ENCODE data around the gene SLC26A9. TPM values are rescaled to one million over a fixed set of nuclear protein-coding genes. Genes with fewer than 3 reads are reported as not detected.

Gene SLC26A9
- total RNA-seq, 5 donors from 2014 or later (not counting 1 experiment from before 2014, with no cell fraction given) = 0.06 TPM; not detected in 4

- no peaks in the 10 kb centered on the region for H3K4me1 Mint-ChIP-seq
- Histone ChIP-seq H3K4me3 (ENCODE audit: control insufficient read depth in 1 of 2, extremely low read depth in 1 of 2, low read length in 1 of 2) (no peak overlapping the region), H3K36me3 (ENCODE audit: control insufficient read depth in 2 of 2, extremely low read depth in 1 of 2, insufficient read depth in 1 of 2, low read length in 1 of 2) (no peaks in the 10 kb centered on the region), H3K4me1 (ENCODE audit: control insufficient read depth in 1 of 2, extremely low read depth in 1 of 2, insufficient read depth in 2 of 2, low read length in 2 of 2) (peaks cover 0 to 3% of the 10 kb centered on the region in 2 experiments), H3K27me3 (replicated peaks in 1 of 2; ENCODE audit: control insufficient read depth in 2 of 2, extremely low read depth in 1 of 2, insufficient read depth in 2 of 2, low read length in 1 of 2) (peaks cover 0 to 17% of the 10 kb centered on the region in 2 experiments), H3K27ac (ENCODE audit: low read length) (no peak overlapping the region), H3K9me3 (no peaks in the 10 kb centered on the region)
- no peak overlapping the region for H3K4me3 Mint-ChIP-seq
- ChIA-PET CTCF (interaction anchor here in 1 of 2 donors (0.6 to 3.5 kb wide), 3 partner anchors 61 to 302 kb away, joined by 3 to 44 read pairs (median 4); no protein-coding TSS in a partner anchor), POLR2A (no interaction called here)
- H3K27me3 Mint-ChIP-seq = peaks cover 2 to 3% of the 10 kb centered on the region in 2 donors
- H3K36me3 Mint-ChIP-seq = no peaks in the 10 kb centered on the region
- H3K27ac Mint-ChIP-seq = no peak overlapping the region
- ATAC-seq (replicated peaks in 1 of 4) (no peak), DNase-seq (no peak)
- 88% methylated on average over 4 of the region's 6 CpGs for WGBS (ENCODE audit: insufficient coverage)
- H3K9me3 Mint-ChIP-seq = peaks cover 0 to 5% (median 0%) of the 10 kb centered on the region in 3 donors
These were observed 36.0 kb upstream of the SLC26A9 start for GRCh38 chr1:205979301-205979700.

DNA sequence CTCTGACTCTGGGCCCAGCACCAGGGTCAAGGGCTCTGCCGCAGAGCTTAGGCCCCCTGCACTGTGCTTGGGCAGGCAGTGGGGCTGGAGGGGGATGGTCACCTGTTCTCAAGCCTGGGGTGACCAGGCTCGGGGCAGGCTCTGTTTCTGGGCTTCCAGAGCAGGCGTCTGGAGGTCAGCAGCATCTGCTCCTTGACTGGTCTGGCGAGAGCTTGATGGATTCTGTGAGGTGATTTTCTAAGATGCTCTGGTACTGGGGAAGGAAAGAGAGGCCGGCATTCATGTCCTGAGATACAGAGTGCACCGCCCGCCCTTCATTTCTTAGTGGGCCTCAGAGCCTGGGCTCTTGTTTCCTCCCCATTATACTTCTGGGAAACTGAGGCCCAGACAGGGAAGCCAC is 35.4 kb upstream of the SLC26A9 start:
- no peaks in the 10 kb centered on the region for H3K4me1 Mint-ChIP-seq
- ChIA-PET CTCF (interaction anchor here (1.7 to 3.5 kb wide), 4 partner anchors 187 to 320 kb away, joined by 4 to 63 read pairs (median 53); no protein-coding TSS in a partner anchor), POLR2A (no interaction called here)
- H3K9me3 Mint-ChIP-seq = peaks cover 0 to 5% (median 0%) of the 10 kb centered on the region in 3 donors
- no peak overlapping the region for H3K27ac Mint-ChIP-seq
- Histone ChIP-seq H3K27me3 (replicated peaks in 1 of 2; ENCODE audit: control insufficient read depth in 2 of 2, extremely low read depth in 1 of 2, insufficient read depth in 2 of 2, low read length in 1 of 2) (peaks cover 0 to 14% of the 10 kb centered on the region in 2 experiments), H3K4me3 (ENCODE audit: control insufficient read depth in 1 of 2, extremely low read depth in 1 of 2, low read length in 1 of 2) (no peak overlapping the region), H3K36me3 (ENCODE audit: control insufficient read depth in 2 of 2, extremely low read depth in 1 of 2, insufficient read depth in 1 of 2, low read length in 1 of 2) (no peaks in the 10 kb centered on the region), H3K27ac (ENCODE audit: low read length) (no peak overlapping the region), H3K4me1 (ENCODE audit: control insufficient read depth in 1 of 2, extremely low read depth in 1 of 2, insufficient read depth in 2 of 2, low read length in 2 of 2) (peaks cover 0 to 3% of the 10 kb centered on the region in 2 experiments), H3K9me3 (no peaks in the 10 kb centered on the region)
- H3K36me3 Mint-ChIP-seq = no peaks in the 10 kb centered on the region
- H3K27me3 Mint-ChIP-seq = peaks cover 2 to 3% of the 10 kb centered on the region in 2 donors
- no peak for ATAC-seq (replicated peaks in 1 of 4)
- H3K4me3 Mint-ChIP-seq = no peak overlapping the region
- 72% methylated on average over 5 of the region's 7 CpGs for WGBS (ENCODE audit: insufficient coverage)
- DNase-seq = no peak

DNA sequence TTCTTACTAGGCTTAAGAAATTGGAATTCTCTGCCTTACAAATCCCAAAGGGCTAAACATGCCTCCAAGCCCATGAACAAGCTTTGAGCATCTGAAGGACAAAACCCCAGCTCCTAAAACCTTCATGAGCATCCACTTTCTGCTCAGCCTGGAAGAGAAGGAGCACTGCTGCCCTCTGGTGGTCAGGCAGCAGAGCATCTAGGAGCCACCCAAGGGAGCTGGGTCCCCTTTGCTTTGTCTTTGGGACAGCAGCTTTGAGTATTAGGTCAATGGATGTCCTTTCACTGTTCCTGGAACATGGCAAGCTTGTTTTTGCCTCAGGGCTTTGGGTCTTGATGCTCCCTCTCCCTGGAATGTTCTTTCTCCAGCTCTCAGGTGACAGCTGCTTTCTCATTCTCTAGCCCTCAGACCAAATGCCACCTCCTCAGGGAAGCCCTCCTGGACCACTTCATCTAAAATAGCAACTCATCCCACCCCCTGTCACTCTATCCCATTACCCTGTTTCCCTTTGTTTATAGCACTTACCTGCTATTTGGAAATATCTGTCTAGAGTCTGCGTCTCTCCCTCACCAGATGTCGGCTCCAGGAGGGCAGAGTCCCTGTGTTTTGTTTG is 34.3 kb upstream of the SLC26A9 start:
- H3K27me3 Mint-ChIP-seq = peaks cover 2 to 3% of the 10 kb centered on the region in 2 donors
- H3K4me1 Mint-ChIP-seq = no peaks in the 10 kb centered on the region
- H3K27me3 ChIP-seq (replicated peaks in 1 of 2; ENCODE audit: control insufficient read depth in 2 of 2, extremely low read depth in 1 of 2, insufficient read depth in 2 of 2, low read length in 1 of 2) = peaks cover 0 to 14% of the 10 kb centered on the region in 2 experiments
- H3K9me3 ChIP-seq = no peaks in the 10 kb centered on the region
- no peak overlapping the region for H3K4me3 ChIP-seq (ENCODE audit: control insufficient read depth in 1 of 2, extremely low read depth in 1 of 2, low read length in 1 of 2)
- ATAC-seq (replicated peaks in 1 of 4) = peak; percentile 66 to 79 (median 74)
- H3K4me1 ChIP-seq (ENCODE audit: control insufficient read depth in 1 of 2, extremely low read depth in 1 of 2, insufficient read depth in 2 of 2, low read length in 2 of 2) = peaks cover 0 to 3% of the 10 kb centered on the region in 2 experiments
- 100% methylated on average over 2 of the region's 2 CpGs for WGBS (ENCODE audit: insufficient coverage)
- no peak overlapping the region for H3K27ac ChIP-seq (ENCODE audit: low read length)
- H3K36me3 Mint-ChIP-seq = no peaks in the 10 kb centered on the region
- POLR2A ChIA-PET = interaction anchor here (0.6 kb wide), 2 partner anchors 153 to 715 kb away, joined by 3 read pairs; no protein-coding TSS in a partner anchor
- peak; percentile 31 to 88 (median 67) for DNase-seq
- peaks cover 0 to 5% (median 0%) of the 10 kb centered on the region in 3 donors for H3K9me3 Mint-ChIP-seq
- CTCF ChIA-PET = interaction anchor here (0.6 to 3.5 kb wide), 37 partner anchors 8 to 604 kb away, joined by 3 to 63 read pairs (median 4); no protein-coding TSS in a partner anchor
- H3K36me3 ChIP-seq (ENCODE audit: control insufficient read depth in 2 of 2, extremely low read depth in 1 of 2, insufficient read depth in 1 of 2, low read length in 1 of 2) = no peaks in the 10 kb centered on the region
- no peak overlapping the region for H3K27ac Mint-ChIP-seq
- no peak overlapping the region for H3K4me3 Mint-ChIP-seq

DNA sequence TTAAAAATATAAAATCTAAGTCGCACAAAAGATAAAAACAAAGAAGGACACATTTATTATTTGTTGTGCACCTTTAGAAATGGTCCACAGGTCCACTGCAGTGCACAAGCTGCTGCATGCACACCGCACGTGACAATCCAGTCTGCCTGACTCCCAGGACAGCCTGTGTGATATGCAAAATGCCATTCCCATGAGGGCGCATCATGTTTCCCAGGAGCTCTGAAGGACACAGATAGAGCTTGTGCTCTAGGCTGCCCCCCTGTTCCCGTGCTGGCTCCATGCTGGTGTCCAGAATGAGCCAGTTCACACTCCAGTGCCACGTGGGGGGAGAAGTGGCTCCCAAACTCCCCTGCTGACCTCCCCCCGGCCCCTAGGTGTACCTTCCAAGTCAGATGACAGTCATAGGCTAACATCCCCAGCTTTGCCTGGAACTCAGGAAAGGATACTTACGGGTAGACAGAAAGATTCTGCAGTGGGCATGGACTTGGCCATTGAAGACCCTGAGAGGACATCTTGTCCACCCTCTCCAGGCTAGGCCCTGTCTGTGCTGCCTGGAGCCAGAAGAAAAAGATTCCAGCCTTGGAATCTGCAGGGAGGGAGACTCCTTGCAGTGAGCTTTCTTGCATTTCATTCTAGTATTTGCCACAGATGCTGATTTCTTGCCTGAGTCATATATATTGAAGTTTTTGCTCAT is 33.6 kb upstream of the SLC26A9 start:
- ChIA-PET POLR2A (interaction anchor here in 1 of 2 donors (0.6 kb wide), 1 partner anchor 715 kb away, joined by 3 read pairs; no protein-coding TSS in a partner anchor), CTCF (interaction anchor here (0.6 to 3.5 kb wide), 34 partner anchors 8 to 604 kb away, joined by 3 to 63 read pairs (median 4); no protein-coding TSS in a partner anchor)
- no peak overlapping the region for H3K27ac Mint-ChIP-seq
- DNase-seq (peak in 1 of 35 experiments; percentile 5), ATAC-seq (replicated peaks in 1 of 4) (no peak)
- peaks cover 2 to 3% of the 10 kb centered on the region in 2 donors for H3K27me3 Mint-ChIP-seq
- no peaks in the 10 kb centered on the region for H3K36me3 ChIP-seq (ENCODE audit: control insufficient read depth in 2 of 2, extremely low read depth in 1 of 2, insufficient read depth in 1 of 2, low read length in 1 of 2)
- H3K36me3 Mint-ChIP-seq = no peaks in the 10 kb centered on the region
- peaks cover 0 to 3% of the 10 kb centered on the region in 2 experiments for H3K4me1 ChIP-seq (ENCODE audit: control insufficient read depth in 1 of 2, extremely low read depth in 1 of 2, insufficient read depth in 2 of 2, low read length in 2 of 2)
- WGBS (ENCODE audit: insufficient coverage) = 81% methylated on average over 8 of the region's 8 CpGs
- H3K4me3 Mint-ChIP-seq = no peak overlapping the region
- peaks cover 0 to 1% (median 0%) of the 10 kb centered on the region in 3 donors for H3K9me3 Mint-ChIP-seq
- H3K4me1 Mint-ChIP-seq = no peaks in the 10 kb centered on the region
- no peak overlapping the region for H3K4me3 ChIP-seq (ENCODE audit: control insufficient read depth in 1 of 2, extremely low read depth in 1 of 2, low read length in 1 of 2)
- peaks cover 0 to 14% of the 10 kb centered on the region in 2 experiments for H3K27me3 ChIP-seq (replicated peaks in 1 of 2; ENCODE audit: control insufficient read depth in 2 of 2, extremely low read depth in 1 of 2, insufficient read depth in 2 of 2, low read length in 1 of 2)
- no peak overlapping the region for H3K27ac ChIP-seq (ENCODE audit: low read length)
- no peaks in the 10 kb centered on the region for H3K9me3 ChIP-seq

- no peak overlapping the region for H3K4me3 Mint-ChIP-seq
- H3K36me3 ChIP-seq (ENCODE audit: control insufficient read depth in 2 of 2, extremely low read depth in 1 of 2, insufficient read depth in 1 of 2, low read length in 1 of 2) = no peaks in the 10 kb centered on the region
- no peak for ATAC-seq (replicated peaks in 1 of 4)
- 80% methylated on average over 2 of the region's 4 CpGs for WGBS (ENCODE audit: insufficient coverage)
- ChIA-PET POLR2A (no interaction called here), CTCF (interaction anchor here (1.6 to 3.5 kb wide), 3 partner anchors 164 to 317 kb away, joined by 5 to 62 read pairs (median 44); no protein-coding TSS in a partner anchor)
- H3K27ac Mint-ChIP-seq = no peak overlapping the region
- H3K27me3 Mint-ChIP-seq = peaks cover 2 to 3% of the 10 kb centered on the region in 2 donors
- no peak overlapping the region for H3K27ac ChIP-seq (ENCODE audit: low read length)
- no peaks in the 10 kb centered on the region for H3K4me1 Mint-ChIP-seq
- peaks cover 0 to 14% of the 10 kb centered on the region in 2 experiments for H3K27me3 ChIP-seq (replicated peaks in 1 of 2; ENCODE audit: control insufficient read depth in 2 of 2, extremely low read depth in 1 of 2, insufficient read depth in 2 of 2, low read length in 1 of 2)
- no peak for DNase-seq
- H3K9me3 Mint-ChIP-seq = no peaks in the 10 kb centered on the region
- no peaks in the 10 kb centered on the region for H3K36me3 Mint-ChIP-seq
- H3K4me3 ChIP-seq (ENCODE audit: control insufficient read depth in 1 of 2, extremely low read depth in 1 of 2, low read length in 1 of 2) = no peak overlapping the region
- no peaks in the 10 kb centered on the region for H3K9me3 ChIP-seq
- H3K4me1 ChIP-seq (ENCODE audit: control insufficient read depth in 1 of 2, extremely low read depth in 1 of 2, insufficient read depth in 2 of 2, low read length in 2 of 2) = peaks cover 0 to 3% of the 10 kb centered on the region in 2 experiments
These were observed 32.8 kb upstream of the SLC26A9 start for GRCh38 chr1:205976036-205976435.

- peaks cover 2 to 3% of the 10 kb centered on the region in 2 donors for H3K27me3 Mint-ChIP-seq
- Histone ChIP-seq H3K9me3 (no peaks in the 10 kb centered on the region), H3K27me3 (replicated peaks in 1 of 2; ENCODE audit: control insufficient read depth in 2 of 2, extremely low read depth in 1 of 2, insufficient read depth in 2 of 2, low read length in 1 of 2) (peaks cover 0 to 14% of the 10 kb centered on the region in 2 experiments), H3K4me3 (ENCODE audit: control insufficient read depth in 1 of 2, extremely low read depth in 1 of 2, low read length in 1 of 2) (no peak overlapping the region), H3K4me1 (ENCODE audit: control insufficient read depth in 1 of 2, extremely low read depth in 1 of 2, insufficient read depth in 2 of 2, low read length in 2 of 2) (peaks cover 0 to 3% of the 10 kb centered on the region in 2 experiments), H3K27ac (ENCODE audit: low read length) (no peak overlapping the region), H3K36me3 (ENCODE audit: control insufficient read depth in 2 of 2, extremely low read depth in 1 of 2, insufficient read depth in 1 of 2, low read length in 1 of 2) (no peaks in the 10 kb centered on the region)
- H3K27ac Mint-ChIP-seq = no peak overlapping the region
- WGBS (ENCODE audit: insufficient coverage) = 81% methylated on average over 14 of the region's 15 CpGs
- ChIA-PET CTCF (interaction anchor here in 1 of 2 donors (3.5 kb wide), 1 partner anchor 184 kb away, joined by 44 read pairs; no protein-coding TSS in a partner anchor), POLR2A (no interaction called here)
- no peaks in the 10 kb centered on the region for H3K9me3 Mint-ChIP-seq
- no peak for ATAC-seq (replicated peaks in 1 of 4)
- no peaks in the 10 kb centered on the region for H3K36me3 Mint-ChIP-seq
- DNase-seq = no peak
- H3K4me3 Mint-ChIP-seq = no peak overlapping the region
- H3K4me1 Mint-ChIP-seq = no peaks in the 10 kb centered on the region
These were observed 32.2 kb upstream of the SLC26A9 start for GRCh38 chr1:205975387-205975998.
